Smooth muscle cell of the pulmonary artery (primary cell): ENCODE measurements around the gene LAMTOR4. TPM values are rescaled to one million over a fixed set of nuclear protein-coding genes. Genes with fewer than 3 reads are reported as not detected.

ENCODE experiments used
- total RNA-seq: library from RNA; depleted of rRNA; stranded (reverse); fragments of >200 nt; gene quantifications from 2 replicates; pipeline ENCODE4 v1.2.3, GENCODE V29; 2014

LAMTOR4 gene
- 52.0 and 57.4 TPM in 2 replicates for total RNA-seq

DNA sequence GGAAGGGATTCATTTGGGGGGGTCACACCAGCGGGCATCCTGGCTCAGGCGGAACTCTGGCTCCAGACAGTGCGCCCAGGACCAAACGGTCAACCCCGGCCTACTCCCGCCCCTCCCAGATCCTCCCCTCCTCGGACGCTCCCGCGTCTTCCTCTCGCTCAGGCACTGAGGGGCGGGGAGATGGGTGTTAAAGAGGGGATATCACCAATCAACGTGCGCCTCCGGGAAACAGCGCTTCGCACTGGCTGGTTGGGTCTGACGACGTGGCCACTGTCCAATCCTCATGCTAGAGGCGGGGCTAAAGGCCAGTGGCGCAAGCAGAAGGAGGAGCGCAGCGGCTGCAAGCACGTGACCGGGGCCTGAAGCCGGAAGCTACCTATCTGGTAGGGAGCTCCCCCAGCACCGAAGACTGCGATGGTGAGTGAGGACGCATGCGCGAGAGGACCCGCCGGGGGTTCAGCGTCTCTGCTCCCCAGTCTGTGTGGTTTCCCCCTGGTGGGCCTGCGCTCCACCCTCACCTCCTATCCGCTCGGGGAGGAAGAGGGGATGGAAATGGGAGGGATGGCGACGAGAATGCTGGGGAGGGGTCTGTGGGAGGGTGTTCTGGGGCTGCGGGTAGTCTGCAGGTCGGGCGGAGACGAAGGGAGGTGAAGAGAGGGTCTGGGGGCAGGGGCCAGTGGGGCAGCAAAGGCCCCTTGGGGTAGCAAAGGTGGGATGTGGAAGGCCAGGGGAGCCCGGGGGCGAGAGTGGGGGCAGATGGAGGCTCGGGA lies at the start of gene LAMTOR4:
Gene LAMTOR4 (plus strand): TSS at position 360 of the 770 bp plus-strand sequence. CDS start 55 bp downstream, at position 415.

DNA sequence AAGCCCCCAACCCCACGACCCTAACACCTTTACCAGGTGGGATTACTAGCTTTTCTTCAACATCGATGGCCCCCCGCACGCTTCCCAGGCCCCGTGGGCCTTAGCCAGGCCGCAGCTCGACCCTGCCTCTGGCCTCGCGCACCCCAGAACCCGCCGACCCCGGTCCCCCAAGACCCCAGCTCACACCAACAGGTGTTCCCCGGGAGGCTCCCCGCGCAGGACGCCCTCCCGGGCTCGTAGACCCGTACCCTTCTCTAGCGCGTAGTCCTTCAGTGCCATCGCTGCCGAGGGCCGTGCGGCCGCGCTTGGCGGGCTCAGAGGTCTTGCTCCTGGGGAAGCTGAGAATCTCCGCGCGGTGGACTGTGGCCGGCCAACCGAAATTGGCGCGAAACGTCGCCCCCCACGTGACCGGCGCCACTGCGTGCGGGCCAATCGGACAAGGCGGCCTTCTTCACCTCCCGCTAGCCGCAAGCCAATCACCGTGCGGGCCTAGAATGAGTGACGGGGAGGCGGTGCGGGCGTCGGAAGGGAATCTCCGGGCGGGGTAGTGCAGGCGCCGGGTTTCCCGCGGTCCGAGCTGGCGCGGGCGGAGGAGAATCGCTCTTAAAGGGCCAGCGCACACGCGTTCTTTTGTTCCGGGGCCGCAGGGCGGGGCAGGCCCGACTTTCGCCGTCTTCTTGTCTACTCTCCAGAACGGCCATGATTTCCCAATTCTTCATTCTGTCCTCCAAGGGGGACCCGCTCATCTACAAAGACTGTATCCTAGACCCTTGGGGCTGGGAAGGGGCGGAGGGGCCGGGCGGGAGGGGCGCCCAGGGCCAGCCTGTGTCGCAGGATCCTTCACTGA lies 47.5 kb upstream of the LAMTOR4 start, which contains the start of the genes AP4M1 and MCM7:
Gene AP4M1 (plus strand): TSS at position 628 of the 847 bp plus-strand sequence. CDS start 72 bp downstream, at position 700.
Gene MCM7 (minus strand): TSS at position 382 of the 847 bp plus-strand sequence. CDS start 103 bp downstream, at position 279.

DNA sequence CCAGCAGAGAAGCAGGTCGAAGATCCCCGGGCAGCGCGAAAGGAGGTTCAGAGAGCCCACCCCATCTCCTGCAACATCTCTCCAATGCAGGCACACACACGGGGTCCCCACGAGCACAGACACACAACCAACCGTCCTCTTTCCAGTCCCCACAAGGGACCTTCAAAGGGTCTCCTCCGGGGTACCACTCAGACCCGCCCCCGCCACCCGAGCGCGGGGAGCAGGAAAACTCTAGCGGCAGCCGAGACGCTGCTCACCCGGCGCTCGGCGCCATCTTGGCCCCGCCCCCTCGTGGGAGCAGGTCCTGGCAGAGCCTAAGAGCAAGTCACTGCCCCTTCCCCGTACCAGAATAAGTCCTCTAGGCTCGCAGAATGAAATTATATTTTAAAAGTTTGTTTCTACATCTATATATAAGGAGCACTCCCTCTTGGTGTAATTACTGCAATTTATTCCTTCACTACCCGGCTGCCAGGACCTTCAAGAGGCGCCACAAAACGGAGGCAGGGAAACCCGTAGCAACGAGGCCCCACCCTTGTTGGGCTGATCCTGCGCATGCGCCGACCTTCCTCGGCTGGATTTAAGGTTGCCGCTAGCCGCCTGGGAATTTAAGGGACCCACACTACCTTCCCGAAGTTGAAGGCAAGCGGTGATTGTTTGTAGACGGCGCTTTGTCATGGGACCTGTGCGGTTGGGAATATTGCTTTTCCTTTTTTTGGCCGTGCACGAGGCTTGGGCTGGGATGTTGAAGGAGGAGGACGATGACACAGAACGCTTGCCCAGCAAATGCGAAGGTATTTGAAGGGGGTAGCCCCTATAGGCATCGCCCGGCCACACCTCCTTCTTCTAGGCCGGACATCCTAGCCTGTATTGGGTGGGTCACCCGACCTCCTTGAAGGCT lies 29.4 kb upstream of the LAMTOR4 start, which contains the start of the genes CNPY4 and TAF6:
Gene CNPY4 (plus strand): TSS at position 563 of the 898 bp plus-strand sequence. CDS start 111 bp downstream, at position 674.
Gene TAF6 (minus strand): TSS at position 287 of the 898 bp plus-strand sequence. CDS start 5,149 bp downstream, outside the sequence.

GRCh38 chr7:100126931-100127865 lies 21.5 kb upstream of the LAMTOR4 start, which contains the start of gene MBLAC1:
TSS of gene MBLAC1 (plus strand) at chr7:100126967. CDS start at chr7:100127396, 429 bp downstream.

DNA sequence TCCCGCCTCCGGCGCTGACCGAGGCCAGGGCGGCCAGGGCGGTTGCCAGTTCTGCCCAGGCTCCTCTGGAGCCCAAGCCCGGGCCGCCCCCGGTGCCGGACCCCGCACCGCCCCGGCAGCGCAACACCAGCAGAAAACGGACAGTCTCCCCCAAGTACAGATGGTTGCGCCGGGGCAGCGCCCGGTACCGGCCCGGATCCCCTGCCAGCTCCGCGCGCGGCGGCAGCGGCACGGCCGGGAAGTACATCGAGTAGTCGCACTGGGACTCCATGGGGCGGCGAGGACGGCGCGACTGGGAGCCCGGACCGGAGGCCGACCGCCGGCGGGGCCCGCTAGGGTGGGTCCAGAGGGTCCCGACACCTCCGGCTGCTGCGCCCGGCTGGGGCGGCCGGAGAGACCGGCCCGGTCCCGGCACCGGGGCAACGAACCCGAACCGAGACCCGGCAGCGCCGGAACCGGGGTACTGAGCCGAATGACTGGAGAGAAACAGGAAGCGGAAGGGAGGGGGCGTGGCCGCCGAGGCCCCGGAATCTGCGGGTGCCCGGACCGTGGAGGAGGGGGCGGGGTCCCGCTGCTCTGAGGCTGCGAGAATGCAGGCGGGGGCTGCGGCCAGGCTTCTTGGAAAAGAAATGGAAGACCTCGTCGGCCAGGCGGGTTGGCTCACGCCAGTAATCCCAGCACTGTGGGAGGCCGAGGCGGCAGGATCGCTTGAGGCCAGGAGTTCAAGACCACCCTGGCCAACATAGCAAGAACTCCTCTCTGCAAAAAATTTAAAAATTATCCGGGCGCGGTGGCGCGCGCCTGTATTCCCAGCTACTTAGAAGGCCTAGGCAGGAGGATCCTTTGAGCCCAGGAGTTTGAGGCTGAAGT lies 9.7 kb downstream of the LAMTOR4 start, which contains the start of gene TRAPPC14:
Gene TRAPPC14 (minus strand): TSS at position 495 of the 870 bp plus-strand sequence. CDS start 224 bp downstream, at position 271.

DNA sequence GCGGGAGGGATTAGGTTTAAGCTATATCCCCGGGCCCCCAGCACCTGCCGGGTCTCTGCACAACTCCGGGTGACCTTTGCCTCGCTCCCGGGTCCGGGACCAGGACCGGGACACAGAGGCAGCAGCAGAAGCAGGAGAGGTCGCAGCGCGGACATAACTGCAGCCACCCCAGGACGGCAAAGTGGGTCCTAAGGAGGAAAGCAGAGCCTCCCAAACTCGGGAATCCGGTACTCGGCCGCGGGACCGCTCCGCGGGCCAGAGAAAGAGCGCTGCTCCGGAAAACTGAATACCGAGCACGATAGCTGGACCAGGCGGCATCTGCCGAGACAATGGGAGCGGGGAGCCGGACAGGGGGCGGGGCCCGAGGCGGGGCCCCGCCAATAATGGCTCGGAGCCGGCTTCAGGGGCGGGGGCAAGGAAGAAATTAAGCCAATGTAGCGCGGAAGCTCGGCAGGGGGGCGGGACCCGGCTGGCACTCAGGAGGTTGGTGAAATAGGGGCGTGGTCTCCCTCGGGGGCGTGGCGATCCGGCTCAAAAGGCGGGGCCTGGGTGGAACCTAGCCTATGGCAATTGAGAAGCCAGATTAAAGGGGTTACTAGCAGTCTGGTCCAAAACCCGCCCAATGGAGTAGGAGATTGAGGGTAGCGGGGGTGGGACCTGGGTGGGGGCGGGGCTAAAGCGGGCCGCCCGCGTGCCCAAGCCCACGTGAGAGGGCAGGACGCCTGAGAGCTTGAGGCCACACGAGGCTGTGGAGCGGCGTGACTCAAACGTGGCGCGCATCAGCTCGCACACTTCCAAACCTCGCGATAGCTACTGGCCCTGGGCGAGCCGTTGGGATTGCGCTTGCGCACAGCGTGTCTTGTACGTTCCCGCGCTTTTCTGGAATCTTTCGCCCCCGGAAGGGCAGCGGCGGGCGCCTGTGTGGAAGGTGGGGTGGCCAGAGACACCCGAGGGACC lies 28.6 kb downstream of the LAMTOR4 start, which contains the start of the genes GPC2 and STAG3:
Gene GPC2 (minus strand): TSS at position 337 of the 957 bp plus-strand sequence. CDS start 182 bp downstream, at position 155.
Gene STAG3 (plus strand): TSS at position 874 of the 957 bp plus-strand sequence. CDS start 2,639 bp downstream, outside the sequence.

Other genes with a start within 250 kb of the LAMTOR4 start
- gene TRIM4, start 229.4 kb upstream of the LAMTOR4 start, total RNA-seq = 24.9 and 25.7 TPM in 2 replicates
- not detected in 2 replicates for gene GJC3, start 219.3 kb upstream of the LAMTOR4 start, total RNA-seq
- gene AZGP1, start 172.9 kb upstream of the LAMTOR4 start, total RNA-seq = not detected in 2 replicates
- 45.3 and 50.1 TPM in 2 replicates for gene ZKSCAN1, start 133.3 kb upstream of the LAMTOR4 start, total RNA-seq
- gene ZSCAN21, start 99.1 kb upstream of the LAMTOR4 start, total RNA-seq = 7.6 and 10.4 TPM in 2 replicates
- gene ZNF3, start 67.2 kb upstream of the LAMTOR4 start, total RNA-seq = 19.9 and 23.4 TPM in 2 replicates
- 61.5 and 69.7 TPM in 2 replicates for gene COPS6, start 59.9 kb upstream of the LAMTOR4 start, total RNA-seq
- 30.6 and 31.6 TPM in 2 replicates for gene MCM7, start 47.5 kb upstream of the LAMTOR4 start, total RNA-seq
- gene AP4M1, start 47.3 kb upstream of the LAMTOR4 start, total RNA-seq = 16.0 and 21.3 TPM in 2 replicates
- 63.1 and 64.4 TPM in 2 replicates for gene TAF6, start 29.6 kb upstream of the LAMTOR4 start, total RNA-seq
- 29.6 and 41.7 TPM in 2 replicates for gene CNPY4, start 29.3 kb upstream of the LAMTOR4 start, total RNA-seq
- 2.3 and 2.7 TPM in 2 replicates for gene MBLAC1, start 22.0 kb upstream of the LAMTOR4 start, total RNA-seq
- gene TRAPPC14, start 9.8 kb downstream of the LAMTOR4 start, total RNA-seq = 4.8 and 10.7 TPM in 2 replicates
- gene GAL3ST4, start 19.7 kb downstream of the LAMTOR4 start, total RNA-seq = 4.8 and 5.5 TPM in 2 replicates
- gene GPC2, start 28.5 kb downstream of the LAMTOR4 start, total RNA-seq = 1.0 and 1.6 TPM in 2 replicates
- 0.99 and 2.2 TPM in 2 replicates for gene STAG3, start 29.0 kb downstream of the LAMTOR4 start, total RNA-seq
- gene PVRIG, start 71.0 kb downstream of the LAMTOR4 start, total RNA-seq = not detected in 2 replicates
- not detected in 2 replicates for gene SPDYE3, start 158.8 kb downstream of the LAMTOR4 start, total RNA-seq
- 5.7 and 7.8 TPM in 2 replicates for gene PILRB, start 209.2 kb downstream of the LAMTOR4 start, total RNA-seq
- 0.26 TPM in 1 of 2 replicates, not detected in the other for gene PILRA, start 224.6 kb downstream of the LAMTOR4 start, total RNA-seq